Measurements from ENCODE around the gene MYO6.

DNA sequence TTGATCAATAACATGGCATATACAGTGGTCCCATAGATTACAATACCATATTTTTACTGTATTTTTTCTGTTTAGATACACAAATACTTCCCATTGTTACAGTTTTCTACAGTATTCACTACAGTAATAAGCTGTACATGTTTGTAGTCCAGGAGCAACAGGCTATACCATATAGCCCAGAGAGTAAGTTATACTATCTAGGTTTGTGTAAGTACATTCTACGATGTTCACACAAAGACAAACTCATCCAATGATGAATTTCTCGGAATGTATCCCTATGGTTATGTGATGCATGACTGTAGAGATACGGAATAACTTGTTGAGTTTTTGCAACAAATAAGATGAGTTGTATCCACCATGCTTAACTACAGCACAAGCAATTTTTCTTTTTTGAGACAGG lies 3.6 kb upstream of the MYO6 start:
- TF ChIP-seq, protein P1, sequence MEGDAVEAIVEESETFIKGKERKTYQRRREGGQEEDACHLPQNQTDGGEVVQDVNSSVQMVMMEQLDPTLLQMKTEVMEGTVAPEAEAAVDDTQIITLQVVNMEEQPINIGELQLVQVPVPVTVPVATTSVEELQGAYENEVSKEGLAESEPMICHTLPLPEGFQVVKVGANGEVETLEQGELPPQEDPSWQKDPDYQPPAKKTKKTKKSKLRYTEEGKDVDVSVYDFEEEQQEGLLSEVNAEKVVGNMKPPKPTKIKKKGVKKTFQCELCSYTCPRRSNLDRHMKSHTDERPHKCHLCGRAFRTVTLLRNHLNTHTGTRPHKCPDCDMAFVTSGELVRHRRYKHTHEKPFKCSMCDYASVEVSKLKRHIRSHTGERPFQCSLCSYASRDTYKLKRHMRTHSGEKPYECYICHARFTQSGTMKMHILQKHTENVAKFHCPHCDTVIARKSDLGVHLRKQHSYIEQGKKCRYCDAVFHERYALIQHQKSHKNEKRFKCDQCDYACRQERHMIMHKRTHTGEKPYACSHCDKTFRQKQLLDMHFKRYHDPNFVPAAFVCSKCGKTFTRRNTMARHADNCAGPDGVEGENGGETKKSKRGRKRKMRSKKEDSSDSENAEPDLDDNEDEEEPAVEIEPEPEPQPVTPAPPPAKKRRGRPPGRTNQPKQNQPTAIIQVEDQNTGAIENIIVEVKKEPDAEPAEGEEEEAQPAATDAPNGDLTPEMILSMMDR (IDR thresholded peaks at IDR 0.05; ENCODE audit: low read depth, low read length): no peak
- no peak for TF ChIP-seq EZH2phosphoT487 (IDR thresholded peaks at IDR 0.05; ENCODE audit: low read depth)
